Activated T-cell treated with anti-CD3 and anti-CD28 coated beads for 24 hours (primary cell): Measurements from ENCODE around the gene TECR.
"Not testable (repeated sequence)": the region's sequence is repeated elsewhere in the genome, so short reads cannot be mapped to it uniquely, and the experiment has no call there.

Source experiments
- DNase-seq: peaks from one replicate; pipeline ENCODE4 v3.0.0-alpha.2; 2020; ENCODE audit warnings: low read depth

Gene TECR

DNA sequence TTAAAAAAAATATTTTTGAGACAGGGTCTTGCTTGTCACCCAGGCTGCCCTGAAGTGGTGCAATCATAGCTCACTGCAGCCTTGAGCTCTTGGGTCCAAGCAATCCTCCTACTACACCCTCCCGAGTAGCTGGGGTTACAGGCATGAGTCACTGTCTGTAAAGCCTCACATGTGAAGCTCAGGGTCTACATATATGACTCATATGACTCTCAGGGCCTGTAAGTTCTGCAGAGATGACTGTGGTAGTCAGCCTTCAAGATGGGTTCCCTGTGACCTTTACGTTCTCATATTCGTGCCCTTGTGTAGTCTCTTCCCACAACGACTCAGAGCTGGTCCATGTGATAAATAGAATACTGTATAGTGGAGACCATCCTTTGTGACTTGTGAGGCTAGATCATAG, 60.0 kb downstream of the TECR start:
- DNase-seq: not testable (repeated sequence)

DNA sequence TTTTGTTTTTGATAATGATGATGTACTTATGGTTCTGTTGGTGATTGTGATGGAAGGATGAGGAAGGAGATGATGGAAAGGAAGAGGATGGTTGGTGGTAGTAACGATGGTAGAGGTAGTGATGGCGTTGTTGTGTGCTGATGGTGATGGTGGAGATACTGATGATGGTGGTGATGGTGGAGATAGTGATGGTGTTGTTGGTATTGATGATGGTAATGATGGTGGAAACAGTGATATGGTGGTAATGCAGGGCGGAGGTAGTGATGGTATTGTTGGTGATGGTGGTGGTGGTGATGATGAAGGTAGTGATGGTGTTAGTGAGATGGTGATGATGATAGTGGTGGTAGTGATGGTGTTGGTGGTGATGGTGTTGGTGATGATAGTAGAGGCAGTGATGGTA, 66.2 kb downstream of the TECR start:
- DNase-seq: no peak

DNA sequence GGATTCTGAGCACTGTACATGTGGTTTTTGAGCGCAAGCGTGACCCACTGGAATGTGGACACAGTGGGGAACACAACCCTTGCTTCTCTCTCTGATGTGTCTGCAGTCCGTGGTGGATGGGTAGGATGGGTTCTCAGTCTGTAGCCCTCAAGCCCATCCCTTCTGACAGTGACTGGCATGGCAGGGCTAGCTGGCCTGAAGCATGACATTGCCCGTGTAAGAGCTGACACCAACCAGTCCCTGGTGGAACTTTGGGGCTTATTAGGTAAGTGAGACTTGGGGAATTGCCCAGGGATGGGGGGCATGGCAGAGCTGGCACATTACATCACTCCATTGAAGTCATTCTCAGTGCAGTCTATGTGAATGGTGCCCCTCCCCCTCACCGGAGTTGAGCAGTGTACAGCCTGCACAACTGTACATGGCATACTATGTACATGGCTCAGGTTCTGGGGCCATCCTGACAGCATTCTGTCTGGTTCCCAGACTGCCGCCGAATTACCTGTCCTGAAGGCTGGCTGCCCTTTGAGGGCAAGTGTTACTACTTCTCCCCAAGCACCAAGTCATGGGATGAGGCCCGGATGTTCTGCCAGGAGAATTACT, 70.3 kb downstream of the TECR start:
- no peak for DNase-seq

DNA sequence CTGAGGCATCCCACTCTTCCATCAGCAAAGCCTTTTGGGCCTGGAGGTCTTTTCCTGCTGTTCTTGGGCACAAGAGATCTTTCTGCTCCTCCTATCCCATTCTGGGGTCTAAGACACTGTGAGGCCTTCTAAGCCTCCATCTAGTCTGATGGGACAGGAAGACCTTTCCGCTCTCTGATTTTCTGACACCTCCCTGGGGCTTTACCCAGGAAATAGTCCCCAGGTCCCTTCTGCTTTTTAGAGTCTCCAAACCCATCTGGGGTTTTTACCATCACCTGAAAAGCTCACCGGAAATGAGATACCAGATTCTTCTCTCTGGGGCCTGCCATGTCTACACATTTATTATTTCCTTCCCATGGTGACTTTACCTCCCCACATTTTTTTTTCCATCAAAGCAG, 74.6 kb downstream of the TECR start:
- DNase-seq: no peak

DNA sequence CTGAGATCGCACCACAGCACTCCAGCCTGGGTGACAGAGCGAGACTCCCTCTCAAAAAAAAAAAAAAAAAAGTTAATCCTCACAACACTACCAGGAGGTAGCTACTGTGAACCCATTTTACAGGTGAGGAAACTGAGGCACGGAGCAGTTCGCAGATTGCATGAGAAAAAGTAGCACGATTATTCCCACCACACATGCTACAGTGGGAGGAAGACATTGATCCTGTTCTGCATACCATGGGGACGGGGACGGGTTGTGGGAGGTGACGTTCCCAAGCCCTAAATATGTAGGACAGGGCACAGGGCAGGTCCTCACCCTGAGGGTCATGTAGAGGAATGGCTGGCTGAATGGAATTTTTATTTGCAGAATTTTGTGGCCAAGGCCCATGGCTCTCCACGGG, 77.2 kb downstream of the TECR start:
- DNase-seq: no peak

DNA sequence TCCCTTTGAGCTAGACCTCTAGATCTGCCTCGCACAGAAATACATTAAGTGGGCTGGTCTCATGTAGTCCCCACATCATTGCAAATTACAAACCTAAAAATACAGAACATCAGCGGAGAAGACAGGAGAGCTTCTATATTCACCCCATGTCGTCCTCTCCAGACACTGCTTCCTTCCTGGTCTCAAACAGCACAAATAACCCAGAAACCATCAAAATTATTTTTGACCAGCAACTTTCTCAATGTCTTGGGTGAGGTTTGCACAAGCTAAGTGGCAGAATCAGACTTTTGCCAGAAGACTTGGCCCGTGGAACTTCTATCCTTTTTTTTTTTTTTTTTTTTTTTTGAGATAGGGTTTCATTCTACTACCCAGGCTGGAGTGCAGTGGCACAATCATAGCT, 81.7 kb downstream of the TECR start:
- DNase-seq: no peak

DNA sequence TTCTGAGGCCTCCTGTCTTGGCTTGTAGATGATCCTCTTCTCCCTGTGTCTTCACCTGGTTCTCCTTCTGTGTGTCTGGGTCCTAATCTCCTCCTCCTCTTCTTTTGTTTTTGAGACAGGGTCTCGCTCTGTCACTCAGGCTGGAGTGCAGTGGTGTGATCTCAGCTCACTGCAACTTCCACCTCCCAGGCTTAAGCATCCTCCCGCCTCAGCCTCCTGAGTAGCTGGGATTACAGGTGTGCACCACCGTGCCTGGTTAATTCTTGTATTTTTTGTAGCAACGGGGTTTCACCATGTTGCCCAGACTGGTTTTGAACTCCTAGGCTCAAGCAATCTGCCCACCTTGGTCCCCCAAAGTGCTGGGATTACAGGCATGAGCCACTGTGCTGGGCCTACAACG, 82.8 kb downstream of the TECR start:
- not testable (repeated sequence) for DNase-seq

DNA sequence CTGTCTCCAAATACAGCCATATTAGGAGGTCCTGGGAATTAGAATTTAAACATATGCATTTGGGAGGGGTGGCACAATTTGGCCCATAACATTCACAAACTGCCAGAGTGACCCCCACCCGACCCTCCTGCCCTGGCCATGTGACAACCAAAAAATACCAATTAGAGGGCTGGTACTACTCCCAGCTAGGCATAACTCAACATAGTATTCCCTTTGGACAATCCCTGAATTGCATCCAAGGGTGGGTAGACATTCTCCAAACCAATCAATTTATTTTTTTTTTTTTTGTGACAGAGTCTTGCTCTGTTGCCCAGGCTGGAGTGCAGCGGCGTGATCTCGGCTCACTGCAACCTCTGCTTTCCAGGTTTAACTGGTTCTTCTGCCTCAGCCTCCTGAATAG, 83.3 kb downstream of the TECR start:
- DNase-seq: no peak

DNA sequence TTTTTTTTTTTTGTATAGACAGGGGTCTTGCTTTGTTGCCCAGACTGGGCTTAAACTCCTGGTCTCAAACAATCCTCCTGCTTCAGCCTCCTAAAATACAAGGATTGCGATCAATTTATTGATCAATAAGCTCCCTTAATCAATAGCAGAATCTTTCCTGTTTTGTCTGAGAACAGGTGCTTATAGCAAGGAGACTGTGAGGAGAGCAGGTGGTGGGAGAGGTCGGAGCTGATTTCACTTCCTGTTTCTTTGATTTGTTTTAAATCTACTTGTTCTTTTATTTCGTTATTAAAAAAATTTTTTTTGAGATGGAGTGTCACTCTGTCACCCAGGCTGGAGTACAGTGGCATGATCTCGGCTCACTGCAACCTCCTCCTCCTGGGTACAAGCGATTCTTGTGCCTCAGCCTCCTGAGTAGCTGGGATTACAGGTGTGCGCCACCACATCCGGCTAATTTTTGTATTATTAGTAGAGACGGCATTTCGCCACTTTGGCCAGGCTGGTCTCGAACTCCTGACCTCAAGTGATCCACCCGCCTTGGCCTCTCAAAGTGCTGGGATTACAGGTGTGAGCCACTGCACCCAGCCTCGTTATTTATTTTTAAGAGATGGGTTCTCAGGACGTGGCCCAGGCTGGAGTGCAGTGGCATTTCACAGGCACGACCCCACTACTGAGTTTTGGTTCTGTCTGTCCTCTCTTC, 84.2 kb downstream of the TECR start:
- not testable (repeated sequence) for DNase-seq

DNA sequence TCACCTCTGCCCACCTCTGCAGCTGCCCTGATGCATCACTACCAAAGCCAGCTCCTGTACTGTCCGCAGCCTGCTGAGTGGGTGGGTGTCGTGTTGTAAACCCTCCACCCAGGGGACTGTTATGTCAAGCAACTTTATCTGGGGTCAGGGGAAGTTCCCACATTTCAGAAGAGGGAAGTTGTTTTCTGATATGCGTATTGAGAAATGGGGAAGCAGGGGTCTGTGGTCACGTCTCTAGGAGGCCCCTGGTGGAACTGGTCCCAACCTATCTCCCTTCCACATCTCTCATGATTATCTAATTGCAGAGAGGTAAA, 84.7 kb downstream of the TECR start:
- DNase-seq: no peak
